DND-41 (cell line): ENCODE data around the gene CNNM3.

Experiments
- ATAC-seq: fragments of 200-7000 bp; cut with Tn5 transposase; 3 replicates; pipeline ENCODE4 v1.9.1; 2021; ENCODE audit warnings: low read depth; ENCODE audit not compliant: insufficient read depth
- DNase-seq: peaks from one replicate; pipeline ENCODE4 v3.0.0-alpha.2; 2020
- H2AFZ ChIP-seq: 2 replicates; pipeline ENCODE4 v1.6.0; 2012; ENCODE audit warnings: low read depth, low read length
- H3K27ac ChIP-seq: 2 replicates; pipeline ENCODE4 v1.5.1; 2012; ENCODE audit warnings: low read length, inconsistent platforms
- H3K27me3 ChIP-seq: fragments of 200-600 bp; sonication (generic); 2 replicates; pipeline ENCODE4 v1.6.0; 2012; ENCODE audit warnings: low read length, mild to moderate bottlenecking, inconsistent platforms; ENCODE audit not compliant: insufficient read depth, poor library complexity
- H3K36me3 ChIP-seq: 2 replicates; pipeline ENCODE4 v1.5.1; 2012; ENCODE audit warnings: low read length, inconsistent platforms; ENCODE audit not compliant: insufficient read depth
- H3K4me1 ChIP-seq: 2 replicates; pipeline ENCODE4 v1.5.1; 2012; ENCODE audit warnings: mild to moderate bottlenecking, low read length; ENCODE audit not compliant: insufficient read depth
- H3K4me2 ChIP-seq: 2 replicates; pipeline ENCODE4 v1.6.0; 2012; ENCODE audit warnings: mild to moderate bottlenecking, moderate library complexity, low read length, inconsistent platforms; ENCODE audit not compliant: insufficient read depth
- H3K4me3 ChIP-seq, 2 experiments: fragments of 200-600 bp in 1 of 2; shearing (Covaris generic) in 1 of 2; 2 replicates each; pipeline ENCODE4 v1.5.1; 2012 to 2016; ENCODE audit warnings: inconsistent platforms in 2 of 2, low read length in 2 of 2, mild to moderate bottlenecking in 2 of 2, low read depth in 1 of 2, moderate library complexity in 1 of 2
- H3K79me2 ChIP-seq: 2 replicates; pipeline ENCODE4 v1.6.0; 2012; ENCODE audit warnings: low read length, inconsistent platforms; ENCODE audit not compliant: insufficient read depth
- H3K9ac ChIP-seq: 2 replicates; pipeline ENCODE4 v1.6.0; 2012; ENCODE audit warnings: low read depth, mild to moderate bottlenecking, inconsistent platforms, low read length, moderate library complexity
- H3K9me3 ChIP-seq: 2 replicates; pipeline ENCODE4 v1.5.1; 2012; ENCODE audit warnings: low read length, moderate library complexity, mild to moderate bottlenecking, inconsistent platforms; ENCODE audit not compliant: insufficient read depth, severe bottlenecking
- H4K20me1 ChIP-seq: 2 replicates; pipeline ENCODE4 v1.6.0; 2012; ENCODE audit warnings: low read length; ENCODE audit not compliant: insufficient read depth
- EZH2 ChIP-seq: IDR thresholded peaks from 3 replicates; pipeline ENCODE4 v1.6.1; 2012; ENCODE audit warnings: borderline replicate concordance, low read depth, mild to moderate bottlenecking, moderate library complexity, low read length, inconsistent platforms; ENCODE audit not compliant: severe bottlenecking
- TF ChIP-seq, protein P1 (sequence below): IDR thresholded peaks from 2 replicates; pipeline ENCODE4 v1.5.1; 2012; ENCODE audit warnings: borderline replicate concordance, low read length, moderate library complexity, mild to moderate bottlenecking; ENCODE audit not compliant: poor library complexity, severe bottlenecking; ENCODE audit errors: extremely low read depth

The CNNM3 gene

DNA sequence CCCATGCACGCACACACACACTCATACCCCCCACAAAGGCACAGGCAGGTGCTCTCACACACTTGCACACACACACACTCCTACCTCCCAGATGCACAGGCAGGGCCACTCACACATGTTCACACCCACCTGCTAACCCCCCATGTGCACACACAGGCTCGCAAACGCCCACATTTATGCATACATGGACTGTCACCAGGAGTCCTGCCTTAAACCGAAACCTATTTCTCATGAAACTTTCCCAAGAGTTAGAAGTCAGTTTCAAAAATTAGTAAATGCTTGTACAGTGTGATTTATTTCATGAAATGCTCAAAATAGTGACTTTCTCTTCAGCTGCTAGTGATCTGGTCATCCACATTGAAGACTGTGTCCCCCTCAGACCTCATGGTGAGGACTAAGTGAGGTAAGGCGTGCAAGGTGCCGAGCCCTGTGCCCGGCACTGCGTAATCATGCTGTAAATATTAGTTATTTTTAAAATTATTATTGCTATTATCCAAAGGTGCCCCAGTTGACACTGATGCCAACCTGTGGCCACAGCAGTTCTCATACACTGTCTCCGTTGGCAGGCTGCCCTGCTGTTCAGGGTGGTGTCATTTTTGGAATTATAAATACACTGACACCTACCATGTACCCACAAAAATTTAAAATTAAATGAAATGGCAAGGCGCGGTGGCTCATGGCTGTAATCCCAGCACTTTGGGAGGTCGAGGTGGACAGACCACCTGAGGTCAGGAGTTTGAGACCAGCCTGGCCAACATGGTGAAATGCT lies 43.0 kb upstream of the CNNM3 start:
- TF ChIP-seq, protein P1, sequence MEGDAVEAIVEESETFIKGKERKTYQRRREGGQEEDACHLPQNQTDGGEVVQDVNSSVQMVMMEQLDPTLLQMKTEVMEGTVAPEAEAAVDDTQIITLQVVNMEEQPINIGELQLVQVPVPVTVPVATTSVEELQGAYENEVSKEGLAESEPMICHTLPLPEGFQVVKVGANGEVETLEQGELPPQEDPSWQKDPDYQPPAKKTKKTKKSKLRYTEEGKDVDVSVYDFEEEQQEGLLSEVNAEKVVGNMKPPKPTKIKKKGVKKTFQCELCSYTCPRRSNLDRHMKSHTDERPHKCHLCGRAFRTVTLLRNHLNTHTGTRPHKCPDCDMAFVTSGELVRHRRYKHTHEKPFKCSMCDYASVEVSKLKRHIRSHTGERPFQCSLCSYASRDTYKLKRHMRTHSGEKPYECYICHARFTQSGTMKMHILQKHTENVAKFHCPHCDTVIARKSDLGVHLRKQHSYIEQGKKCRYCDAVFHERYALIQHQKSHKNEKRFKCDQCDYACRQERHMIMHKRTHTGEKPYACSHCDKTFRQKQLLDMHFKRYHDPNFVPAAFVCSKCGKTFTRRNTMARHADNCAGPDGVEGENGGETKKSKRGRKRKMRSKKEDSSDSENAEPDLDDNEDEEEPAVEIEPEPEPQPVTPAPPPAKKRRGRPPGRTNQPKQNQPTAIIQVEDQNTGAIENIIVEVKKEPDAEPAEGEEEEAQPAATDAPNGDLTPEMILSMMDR: no peak
- TF ChIP-seq EZH2: no peak
- H3K9me3 ChIP-seq: no peaks in the 10 kb centered on the region
- peaks cover 6% of the 10 kb centered on the region; the same call in 1 of the 2 replicates for H3K36me3 ChIP-seq
- no peaks in the 10 kb centered on the region for H4K20me1 ChIP-seq
- no peaks in the 10 kb centered on the region for H3K27me3 ChIP-seq
- H3K4me3 ChIP-seq: peak overlapping the region in 1 of 2 experiments; percentile 45; a peak in 2 of 4 replicates
- H3K79me2 ChIP-seq: peaks cover 22% of the 10 kb centered on the region
- peak overlapping the region; percentile 44 for H3K9ac ChIP-seq
- no peak overlapping the region for H2AFZ ChIP-seq
- ATAC-seq: no peak
- no peak for DNase-seq
- H3K27ac ChIP-seq: peak overlapping the region; percentile 69
- H3K4me2 ChIP-seq: peak overlapping the region; percentile 74
- peaks cover 27% of the 10 kb centered on the region for H3K4me1 ChIP-seq

DNA sequence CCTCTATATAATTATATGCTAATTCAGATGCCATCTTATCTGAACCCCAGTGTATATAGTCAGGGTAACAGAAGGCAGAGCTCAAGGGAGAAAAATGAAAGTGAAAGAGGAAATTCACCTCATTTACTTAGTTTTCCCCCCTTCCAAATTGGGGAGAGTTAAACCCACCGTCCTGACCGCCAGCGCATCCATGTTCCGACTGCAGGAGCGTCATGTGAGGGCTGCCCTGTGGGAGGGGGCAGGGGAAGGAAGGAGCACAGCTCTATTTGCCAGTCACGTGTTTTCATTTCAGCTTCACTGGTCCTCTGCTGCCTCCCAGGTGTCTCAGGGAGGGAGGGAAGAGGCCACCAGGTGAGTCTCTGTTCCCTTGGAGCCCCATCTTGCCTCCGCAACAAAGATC lies 42.1 kb upstream of the CNNM3 start:
- H3K4me3 ChIP-seq: peak overlapping the region in 1 of 2 experiments; percentile 52; a peak in 2 of 4 replicates
- H3K9ac ChIP-seq: peak overlapping the region; percentile 38; the same call in 1 of the 2 replicates
- H3K4me1 ChIP-seq: peaks cover 25% of the 10 kb centered on the region
- ATAC-seq (peak; percentile 91), DNase-seq (peak; percentile 82)
- peaks cover 6% of the 10 kb centered on the region; the same call in 1 of the 2 replicates for H3K36me3 ChIP-seq
- H3K9me3 ChIP-seq: no peaks in the 10 kb centered on the region
- peak overlapping the region; percentile 77 for H3K27ac ChIP-seq
- no peaks in the 10 kb centered on the region for H4K20me1 ChIP-seq
- peak overlapping the region; percentile 85 for H2AFZ ChIP-seq
- H3K27me3 ChIP-seq: no peaks in the 10 kb centered on the region
- H3K79me2 ChIP-seq: peaks cover 20% of the 10 kb centered on the region; the same call in 1 of the 2 replicates
- peak overlapping the region; percentile 74 for H3K4me2 ChIP-seq
- TF ChIP-seq, protein P1: peak; percentile 5
- no peak for TF ChIP-seq EZH2

- H3K27me3 ChIP-seq: no peaks in the 10 kb centered on the region
- peaks cover 25% of the 10 kb centered on the region for H3K4me1 ChIP-seq
- no peaks in the 10 kb centered on the region for H3K9me3 ChIP-seq
- TF ChIP-seq EZH2: no peak
- TF ChIP-seq, protein P1: no peak
- peaks cover 6% of the 10 kb centered on the region; the same call in 1 of the 2 replicates for H3K36me3 ChIP-seq
- H3K79me2 ChIP-seq: peaks cover 20% of the 10 kb centered on the region; the same call in 1 of the 2 replicates
- H4K20me1 ChIP-seq: no peaks in the 10 kb centered on the region
- H3K9ac ChIP-seq: no peak overlapping the region
- no peak overlapping the region for H3K4me2 ChIP-seq
- H3K4me3 ChIP-seq: no peak overlapping the region
- no peak overlapping the region for H2AFZ ChIP-seq
- ATAC-seq (no peak), DNase-seq (no peak)
- H3K27ac ChIP-seq: no peak overlapping the region
Observed at GRCh38 chr2:96775160-96775559, 40.9 kb upstream of the CNNM3 start.
